SU-DHL-6 (cell line): ENCODE results near the gene APBB1.

ENCODE experiments used
- H2AFZ ChIP-seq: fragments of 200-600 bp; sonication (generic); 2 replicates; pipeline ENCODE4 v1.6.1; 2014; ENCODE audit warnings: low read depth, mild to moderate bottlenecking, moderate library complexity, mixed read lengths, antibody characterized with exemption, low read length; ENCODE audit not compliant: severe bottlenecking
- H3F3A ChIP-seq: fragments of 200-600 bp; shearing (Covaris generic); 2 replicates; pipeline ENCODE4 v1.6.0; 2016; ENCODE audit warnings: antibody characterized with exemption, mild to moderate bottlenecking; ENCODE audit not compliant: insufficient read depth
- H3K27ac ChIP-seq: fragments of 200-600 bp; sonication (generic); 2 replicates; pipeline ENCODE4 v1.5.1; 2016; ENCODE audit warnings: low read depth, mild to moderate bottlenecking, low read length, moderate library complexity, mixed read lengths
- H3K27me3 ChIP-seq: fragments of 200-600 bp; sonication (generic), shearing (Covaris generic); 2 replicates; pipeline ENCODE4 v1.6.0; 2014; ENCODE audit warnings: mild to moderate bottlenecking, low read length
- H3K36me3 ChIP-seq: fragments of 200-600 bp; sonication (generic); 2 replicates; pipeline ENCODE4 v1.6.1; 2014; ENCODE audit warnings: mild to moderate bottlenecking, low read length, mixed read lengths
- H3K4me2 ChIP-seq: fragments of 300-600, 200-600 bp; shearing (Covaris generic), sonication (generic); 2 replicates; pipeline ENCODE4 v1.6.0; 2014; ENCODE audit warnings: low read length, low read depth, mild to moderate bottlenecking; ENCODE audit not compliant: poor library complexity, severe bottlenecking
- H3K4me3 ChIP-seq: fragments of 200-600 bp; sonication (generic); 2 replicates; pipeline ENCODE4 v1.5.1; 2014; ENCODE audit warnings: antibody characterized with exemption, low read length, mild to moderate bottlenecking, mixed read lengths; ENCODE audit not compliant: insufficient read depth, poor library complexity, severe bottlenecking
- H3K79me2 ChIP-seq: fragments of 200-600 bp; sonication (generic); 2 replicates; pipeline ENCODE4 v1.6.1; 2014; ENCODE audit warnings: mild to moderate bottlenecking, low read length, moderate library complexity; ENCODE audit not compliant: insufficient read depth
- H3K9ac ChIP-seq: fragments of 200-600 bp; sonication (generic); 2 replicates; pipeline ENCODE4 v1.7.0; 2014; ENCODE audit warnings: mild to moderate bottlenecking, low read length
- H3K9me2 ChIP-seq: fragments of 200-600 bp; sonication (generic); replicated peaks from 2 replicates; pipeline ENCODE4 v1.6.1; 2014; ENCODE audit warnings: low read length; ENCODE audit not compliant: insufficient read depth
- H3K9me3 ChIP-seq: fragments of 200-600 bp; sonication (generic); 2 replicates; pipeline ENCODE4 v1.6.1; 2014; ENCODE audit warnings: low read length, mixed read lengths; ENCODE audit not compliant: insufficient read depth
- H4K20me1 ChIP-seq: fragments of 200-600 bp; sonication (generic); 2 replicates; pipeline ENCODE4 v1.6.1; 2014; ENCODE audit warnings: low read depth, mild to moderate bottlenecking, antibody characterized with exemption, low read length, moderate library complexity, mixed read lengths
- EZH2phosphoT487 ChIP-seq: fragments of 200-600 bp; sonication (generic), shearing (Covaris generic); conservative IDR thresholded peaks from 2 replicates; pipeline ENCODE4 v1.6.1; 2018; ENCODE audit warnings: mild to moderate bottlenecking, antibody characterized with exemption, low read length, moderate library complexity, mixed read lengths
- TF ChIP-seq, protein P1 (sequence below): fragments of 200-600 bp; sonication (generic); IDR thresholded peaks from one replicate; pipeline ENCODE4 v1.5.1; 2017; ENCODE audit warnings: antibody characterized with exemption, mild to moderate bottlenecking, low read length, moderate library complexity; ENCODE audit not compliant: insufficient read depth, poor library complexity, severe bottlenecking

The APBB1 gene

DNA sequence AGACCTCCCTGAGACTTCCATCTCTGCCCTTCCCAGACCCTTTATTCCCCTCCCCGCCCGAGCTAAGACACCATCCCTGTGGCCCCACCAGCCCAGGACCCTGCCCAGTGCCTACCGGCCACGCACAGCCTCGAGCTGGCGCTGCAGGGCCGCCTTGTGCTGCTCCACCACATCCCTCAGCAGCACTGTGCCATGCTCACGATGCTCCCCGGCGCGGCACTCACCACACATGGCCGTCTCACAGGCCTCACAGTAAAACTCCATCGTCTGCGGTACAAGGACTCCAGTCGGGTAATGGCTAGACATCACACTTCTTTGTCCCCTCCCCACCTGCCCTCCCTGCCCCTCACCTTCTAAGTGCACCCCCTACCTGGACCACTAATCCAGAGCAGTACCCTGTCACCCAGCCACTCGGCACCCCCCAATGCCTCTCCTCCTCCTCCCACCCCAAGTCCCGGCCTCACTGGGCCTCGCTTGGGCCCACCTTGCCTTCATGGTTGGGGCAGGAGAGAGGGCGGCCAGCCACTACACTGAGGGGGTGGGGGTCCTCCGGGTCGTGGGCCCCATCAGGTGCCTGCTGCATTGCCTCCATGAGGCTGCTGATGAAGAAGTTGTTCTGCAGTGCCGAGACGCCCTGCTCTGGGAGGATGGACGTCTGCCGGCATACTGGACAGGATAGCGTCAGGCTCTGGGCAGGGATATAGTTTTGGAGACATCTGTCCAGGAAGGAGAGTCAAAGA, 38.9 kb upstream of the APBB1 start:
- Histone ChIP-seq H3K9me2 (no peaks in the 10 kb centered on the region), H2AFZ (no peak overlapping the region), H4K20me1 (no peaks in the 10 kb centered on the region), H3K9me3 (no peaks in the 10 kb centered on the region), H3K79me2 (no peaks in the 10 kb centered on the region), H3K4me2 (no peak overlapping the region), H3K9ac (no peak overlapping the region), H3K27me3 (no peaks in the 10 kb centered on the region), H3F3A (no peaks in the 10 kb centered on the region), H3K27ac (no peak overlapping the region), H3K4me3 (no peak overlapping the region), H3K36me3 (no peaks in the 10 kb centered on the region)
- TF ChIP-seq EZH2phosphoT487, result no peak
- TF ChIP-seq, protein P1, sequence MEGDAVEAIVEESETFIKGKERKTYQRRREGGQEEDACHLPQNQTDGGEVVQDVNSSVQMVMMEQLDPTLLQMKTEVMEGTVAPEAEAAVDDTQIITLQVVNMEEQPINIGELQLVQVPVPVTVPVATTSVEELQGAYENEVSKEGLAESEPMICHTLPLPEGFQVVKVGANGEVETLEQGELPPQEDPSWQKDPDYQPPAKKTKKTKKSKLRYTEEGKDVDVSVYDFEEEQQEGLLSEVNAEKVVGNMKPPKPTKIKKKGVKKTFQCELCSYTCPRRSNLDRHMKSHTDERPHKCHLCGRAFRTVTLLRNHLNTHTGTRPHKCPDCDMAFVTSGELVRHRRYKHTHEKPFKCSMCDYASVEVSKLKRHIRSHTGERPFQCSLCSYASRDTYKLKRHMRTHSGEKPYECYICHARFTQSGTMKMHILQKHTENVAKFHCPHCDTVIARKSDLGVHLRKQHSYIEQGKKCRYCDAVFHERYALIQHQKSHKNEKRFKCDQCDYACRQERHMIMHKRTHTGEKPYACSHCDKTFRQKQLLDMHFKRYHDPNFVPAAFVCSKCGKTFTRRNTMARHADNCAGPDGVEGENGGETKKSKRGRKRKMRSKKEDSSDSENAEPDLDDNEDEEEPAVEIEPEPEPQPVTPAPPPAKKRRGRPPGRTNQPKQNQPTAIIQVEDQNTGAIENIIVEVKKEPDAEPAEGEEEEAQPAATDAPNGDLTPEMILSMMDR, result no peak

DNA sequence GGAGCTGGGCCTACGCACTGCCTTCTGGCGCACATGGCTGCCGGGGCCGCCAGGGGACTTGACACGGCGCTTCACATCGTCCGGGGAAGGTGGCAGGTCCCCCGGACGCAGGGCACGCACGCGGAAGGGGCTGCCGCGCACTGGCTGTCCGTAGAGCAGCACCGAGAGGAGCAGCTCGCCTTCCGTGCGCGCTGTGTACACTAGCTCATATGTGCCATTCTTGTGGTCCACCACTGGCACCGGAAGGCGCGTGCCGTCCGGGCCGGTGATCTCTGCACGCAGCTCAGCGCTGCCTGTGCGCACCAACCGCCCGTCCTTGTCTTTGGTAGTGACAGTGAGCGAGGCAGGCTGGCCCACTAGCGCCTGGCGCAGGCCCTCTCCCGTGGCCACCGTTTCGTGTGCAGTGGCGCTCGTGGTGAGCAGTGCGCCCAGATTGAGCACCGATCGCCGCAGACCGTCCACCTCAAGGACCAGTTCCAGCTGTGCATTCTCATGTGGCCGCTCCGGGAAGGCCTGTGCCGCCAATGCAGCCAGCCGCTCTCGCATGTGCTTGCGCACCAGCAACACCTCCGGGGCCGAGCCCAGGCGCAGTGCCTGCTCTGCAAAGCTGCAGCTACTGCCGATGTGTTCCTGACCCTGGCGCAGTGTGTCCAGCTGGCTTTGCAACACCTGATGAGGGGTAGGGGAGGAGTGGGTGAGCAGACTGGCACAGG, 37.6 kb upstream of the APBB1 start:
- H3K9me3 ChIP-seq, result no peaks in the 10 kb centered on the region
- no peak overlapping the region for H3K4me3 ChIP-seq
- H3K4me2 ChIP-seq, result no peak overlapping the region
- no peaks in the 10 kb centered on the region for H3K9me2 ChIP-seq
- no peaks in the 10 kb centered on the region for H3K36me3 ChIP-seq
- no peaks in the 10 kb centered on the region for H3K27me3 ChIP-seq
- H3K79me2 ChIP-seq, result no peaks in the 10 kb centered on the region
- no peak overlapping the region for H3K27ac ChIP-seq
- no peaks in the 10 kb centered on the region for H4K20me1 ChIP-seq
- no peak for TF ChIP-seq EZH2phosphoT487
- TF ChIP-seq, protein P1, result no peak
- no peaks in the 10 kb centered on the region for H3F3A ChIP-seq
- H2AFZ ChIP-seq, result no peak overlapping the region
- H3K9ac ChIP-seq, result no peak overlapping the region

DNA sequence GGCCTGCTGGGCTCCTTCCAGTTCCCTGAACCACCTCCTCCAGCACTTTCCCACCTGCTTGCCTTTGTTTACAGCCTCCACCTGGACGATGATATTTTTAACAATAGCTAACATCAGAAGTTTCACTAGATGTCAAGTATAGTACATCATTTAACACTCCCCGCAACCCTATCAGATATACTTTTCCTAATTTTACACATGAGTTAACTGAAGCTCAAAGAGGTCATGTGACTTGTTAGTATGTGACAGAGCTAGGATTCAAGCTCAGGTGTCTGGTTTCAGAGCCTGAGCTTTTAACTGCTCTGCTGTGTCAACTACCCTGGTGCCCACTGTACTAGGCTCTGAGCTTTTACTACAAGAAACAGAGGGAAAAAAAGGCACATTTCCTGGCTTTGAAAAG, 36.2 kb upstream of the APBB1 start:
- no peak overlapping the region for H3K4me2 ChIP-seq
- H3K4me3 ChIP-seq, result no peak overlapping the region
- H3K9ac ChIP-seq, result no peak overlapping the region
- no peaks in the 10 kb centered on the region for H3K79me2 ChIP-seq
- H3K9me2 ChIP-seq, result no peaks in the 10 kb centered on the region
- no peaks in the 10 kb centered on the region for H4K20me1 ChIP-seq
- no peak overlapping the region for H3K27ac ChIP-seq
- no peaks in the 10 kb centered on the region for H3K27me3 ChIP-seq
- H3K9me3 ChIP-seq, result no peaks in the 10 kb centered on the region
- TF ChIP-seq, protein P1, result no peak
- TF ChIP-seq EZH2phosphoT487, result no peak
- no peak overlapping the region for H2AFZ ChIP-seq
- no peaks in the 10 kb centered on the region for H3K36me3 ChIP-seq
- no peaks in the 10 kb centered on the region for H3F3A ChIP-seq
